Measurements from ENCODE around the gene PAK6.

Gene PAK6

DNA sequence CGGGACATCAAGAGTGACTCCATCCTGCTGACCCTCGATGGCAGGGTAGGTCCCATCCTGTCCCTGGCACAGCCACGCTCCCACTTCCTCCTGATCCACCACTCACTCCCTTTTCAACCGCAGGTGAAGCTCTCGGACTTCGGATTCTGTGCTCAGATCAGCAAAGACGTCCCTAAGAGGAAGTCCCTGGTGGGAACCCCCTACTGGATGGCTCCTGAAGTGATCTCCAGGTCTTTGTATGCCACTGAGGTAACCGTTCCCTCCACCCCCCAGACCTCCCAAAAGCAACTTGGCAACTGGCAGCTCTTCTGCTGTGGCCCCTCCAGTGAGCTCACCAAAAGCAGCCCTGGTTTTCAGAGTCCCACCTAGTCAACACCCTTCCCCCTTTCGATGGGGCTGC is 34.6 kb downstream of the PAK6 start:
- no peak for TF ChIP-seq ZNF274 (IDR thresholded peaks at IDR 0.05; ENCODE audit: low read depth, low read length)
- H3K4me3 ChIP-seq (ENCODE audit: low read length) = no peak overlapping the region

DNA sequence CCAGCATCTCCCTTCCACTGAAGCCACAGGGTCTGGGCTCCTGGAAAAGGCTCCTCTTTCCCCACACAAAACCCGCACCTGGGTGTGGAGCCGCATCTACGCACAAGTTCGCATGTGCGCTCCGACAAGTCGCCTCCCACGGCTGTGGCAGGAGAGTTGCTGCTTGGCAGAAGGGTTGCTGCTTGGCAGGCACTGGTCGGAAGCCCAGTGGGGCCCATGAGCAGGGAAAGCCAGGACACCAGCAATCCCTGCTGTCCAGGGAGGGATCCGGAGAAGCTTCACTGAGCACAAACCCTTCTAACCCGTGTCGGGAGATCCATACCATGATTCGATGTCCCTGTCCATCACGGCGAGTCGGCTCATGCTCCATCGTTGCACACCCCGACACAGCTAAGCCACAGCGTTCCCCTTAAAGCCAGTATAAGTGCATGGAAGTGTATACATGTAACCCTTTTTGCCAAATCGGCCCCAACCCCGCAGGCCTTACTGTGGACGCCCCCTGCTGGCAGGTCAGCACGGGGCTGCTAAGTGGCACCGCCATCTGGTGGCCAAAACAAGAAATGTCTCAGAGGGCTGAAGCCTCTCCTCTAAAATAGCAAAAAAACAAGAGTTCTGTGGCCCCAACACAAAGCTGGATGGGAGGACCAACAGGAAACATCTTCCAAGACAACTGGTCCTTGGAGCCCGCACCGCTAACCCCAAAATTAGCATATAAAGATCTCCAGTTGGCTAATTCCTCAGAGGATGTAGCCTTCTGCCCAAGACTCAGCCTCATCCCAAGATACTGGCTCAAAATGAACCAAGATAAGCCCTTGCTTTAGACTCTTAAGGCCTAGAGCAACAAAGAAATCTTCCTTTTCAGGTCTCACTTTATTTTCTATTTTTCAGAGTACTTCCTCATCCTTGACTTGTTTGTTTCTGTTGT is 35.7 kb downstream of the PAK6 start:
- no peak overlapping the region for H3K4me3 ChIP-seq (ENCODE audit: low read length)
- no peak for TF ChIP-seq ZNF274 (IDR thresholded peaks at IDR 0.05; ENCODE audit: low read depth, low read length)

DNA sequence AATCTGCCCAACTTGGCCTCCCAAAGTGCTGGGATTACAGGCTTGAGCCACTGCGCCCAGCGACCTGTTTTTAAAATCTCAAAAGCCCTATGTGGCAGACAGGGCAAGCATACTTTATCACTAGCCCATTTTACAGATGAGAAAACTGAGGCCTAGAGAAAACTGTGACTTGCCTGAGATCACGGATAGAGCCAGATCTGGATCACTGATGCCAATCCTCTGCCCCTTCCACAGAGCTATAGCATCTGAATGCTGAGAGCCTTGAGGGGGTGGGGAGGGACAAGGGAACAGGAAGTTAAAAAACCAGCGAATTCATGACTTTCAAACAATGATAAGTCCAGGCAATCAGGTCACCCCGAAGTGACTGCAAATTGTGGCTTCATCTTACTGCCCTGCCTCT is 36.7 kb downstream of the PAK6 start:
- no peak overlapping the region for H3K4me3 ChIP-seq (ENCODE audit: low read length)
- no peak for TF ChIP-seq ZNF274 (IDR thresholded peaks at IDR 0.05; ENCODE audit: low read depth, low read length)

DNA sequence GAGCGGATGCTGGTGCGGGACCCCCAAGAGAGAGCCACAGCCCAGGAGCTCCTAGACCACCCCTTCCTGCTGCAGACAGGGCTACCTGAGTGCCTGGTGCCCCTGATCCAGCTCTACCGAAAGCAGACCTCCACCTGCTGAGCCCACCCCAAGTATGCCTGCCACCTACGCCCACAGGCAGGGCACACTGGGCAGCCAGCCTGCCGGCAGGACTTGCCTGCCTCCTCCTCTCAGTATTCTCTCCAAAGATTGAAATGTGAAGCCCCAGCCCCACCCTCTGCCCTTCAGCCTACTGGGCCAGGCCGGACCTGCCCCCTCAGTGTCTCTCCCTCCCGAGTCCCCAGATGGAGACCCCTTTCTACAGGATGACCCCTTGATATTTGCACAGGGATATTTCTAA is 37.1 kb downstream of the PAK6 start:
- TF ChIP-seq ZNF274 (IDR thresholded peaks at IDR 0.05; ENCODE audit: low read depth, low read length) = no peak
- no peak overlapping the region for H3K4me3 ChIP-seq (ENCODE audit: low read length)

DNA sequence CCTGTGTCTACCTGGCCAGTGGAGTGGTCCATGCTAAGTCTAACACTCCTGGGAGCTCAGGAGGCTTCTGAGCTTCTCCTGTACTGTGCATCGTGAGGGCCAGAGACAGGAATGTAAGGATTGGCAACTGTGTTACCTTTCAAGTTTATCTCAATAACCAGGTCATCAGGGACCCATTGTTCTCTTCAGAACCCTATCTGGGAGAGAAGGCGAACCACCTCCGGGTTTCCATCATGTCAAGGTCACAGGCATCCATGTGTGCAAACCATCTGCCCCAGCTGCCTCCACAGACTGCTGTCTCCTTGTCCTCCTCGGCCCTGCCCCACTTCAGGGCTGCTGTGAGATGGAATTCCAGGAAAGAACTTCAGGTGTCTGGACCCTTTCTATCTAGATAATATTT is 38.1 kb downstream of the PAK6 start:
- H3K4me3 ChIP-seq (ENCODE audit: low read length) = no peak overlapping the region

DNA sequence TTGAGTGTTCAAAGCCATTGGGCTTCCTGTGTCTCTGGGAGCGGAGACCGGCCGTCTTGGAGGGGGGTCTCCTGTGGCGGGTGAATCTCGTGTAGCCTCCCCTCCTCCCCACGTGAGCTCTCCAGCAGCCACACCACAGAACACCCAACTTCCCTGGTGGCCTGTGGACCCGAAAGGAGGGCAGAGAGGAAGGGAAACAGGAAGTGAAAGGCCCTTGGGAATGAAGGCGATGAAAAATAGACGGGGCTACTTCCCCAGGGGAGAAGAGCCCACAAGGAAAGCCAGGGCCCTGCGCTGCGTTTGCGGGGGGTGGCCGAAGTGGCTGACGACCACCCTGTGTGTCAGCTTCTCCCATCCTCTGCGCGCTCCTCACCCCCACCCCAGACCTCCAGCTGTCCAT is 38.6 kb downstream of the PAK6 start:
- no peak for TF ChIP-seq ZNF274 (IDR thresholded peaks at IDR 0.05; ENCODE audit: low read depth, low read length)
- H3K4me3 ChIP-seq (ENCODE audit: low read length) = no peak overlapping the region

More for the DNA sequence above, 38.1 kb downstream of the PAK6 start:
- TF ChIP-seq ZNF274 (IDR thresholded peaks at IDR 0.05; ENCODE audit: low read depth, low read length) = no peak

DNA sequence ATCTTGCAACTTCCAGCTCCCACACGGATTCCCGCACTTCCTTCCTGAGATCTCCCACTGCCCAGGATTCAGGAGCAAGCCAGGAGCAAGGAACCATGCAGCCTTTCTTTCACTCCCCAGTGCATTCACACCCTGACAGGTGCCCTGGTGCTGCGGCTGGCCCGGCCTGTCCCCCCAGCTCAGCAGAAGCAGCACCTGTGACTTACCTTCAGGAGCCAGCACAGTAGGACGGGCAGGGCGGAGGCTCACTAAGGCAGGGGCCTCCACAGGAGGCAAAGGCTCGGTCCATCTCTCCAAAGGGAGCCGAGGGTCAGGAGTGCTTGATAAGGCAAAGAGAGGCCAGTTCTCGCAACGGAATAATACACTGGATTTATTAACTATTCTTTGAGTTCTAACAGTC is 39.2 kb downstream of the PAK6 start:
- no peak for TF ChIP-seq ZNF274 (IDR thresholded peaks at IDR 0.05; ENCODE audit: low read depth, low read length)
- no peak overlapping the region for H3K4me3 ChIP-seq (ENCODE audit: low read length)

DNA sequence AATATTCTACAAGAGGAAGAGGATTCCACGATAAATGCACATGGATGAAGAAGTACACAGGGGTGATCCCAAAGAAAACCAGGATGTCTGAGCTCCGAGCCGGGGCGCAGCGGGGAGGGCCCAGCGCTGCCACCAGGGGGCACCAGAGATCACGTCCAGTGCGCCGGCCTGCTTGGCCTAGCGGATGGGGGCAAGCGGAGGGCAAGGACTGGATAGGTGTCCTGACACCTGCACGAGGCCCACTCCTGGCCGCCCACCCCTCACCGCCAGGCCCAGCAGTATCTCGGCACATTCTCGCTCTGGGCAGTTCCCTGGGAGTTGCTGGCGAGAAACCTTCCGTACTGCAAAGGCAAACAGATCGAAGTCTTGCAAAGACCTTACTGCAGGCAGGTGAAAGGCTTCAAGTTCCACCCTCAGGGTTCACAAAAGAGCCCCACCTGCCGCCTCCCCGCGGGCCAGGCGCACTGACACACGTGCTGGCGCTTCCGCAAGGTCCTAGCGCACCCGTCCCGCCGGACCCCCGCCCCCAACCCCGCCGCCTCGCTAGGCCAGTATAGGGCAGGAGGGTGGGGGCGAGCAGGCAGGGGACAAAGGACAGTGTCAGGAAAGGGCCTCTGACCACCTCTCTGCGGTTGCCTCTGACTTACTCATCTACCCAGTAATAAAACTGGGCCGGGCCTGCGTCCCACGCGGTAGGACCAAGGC is 40.7 kb downstream of the PAK6 start:
- TF ChIP-seq ZNF274 (IDR thresholded peaks at IDR 0.05; ENCODE audit: low read depth, low read length) = no peak
- H3K4me3 ChIP-seq (ENCODE audit: low read length) = no peak overlapping the region

DNA sequence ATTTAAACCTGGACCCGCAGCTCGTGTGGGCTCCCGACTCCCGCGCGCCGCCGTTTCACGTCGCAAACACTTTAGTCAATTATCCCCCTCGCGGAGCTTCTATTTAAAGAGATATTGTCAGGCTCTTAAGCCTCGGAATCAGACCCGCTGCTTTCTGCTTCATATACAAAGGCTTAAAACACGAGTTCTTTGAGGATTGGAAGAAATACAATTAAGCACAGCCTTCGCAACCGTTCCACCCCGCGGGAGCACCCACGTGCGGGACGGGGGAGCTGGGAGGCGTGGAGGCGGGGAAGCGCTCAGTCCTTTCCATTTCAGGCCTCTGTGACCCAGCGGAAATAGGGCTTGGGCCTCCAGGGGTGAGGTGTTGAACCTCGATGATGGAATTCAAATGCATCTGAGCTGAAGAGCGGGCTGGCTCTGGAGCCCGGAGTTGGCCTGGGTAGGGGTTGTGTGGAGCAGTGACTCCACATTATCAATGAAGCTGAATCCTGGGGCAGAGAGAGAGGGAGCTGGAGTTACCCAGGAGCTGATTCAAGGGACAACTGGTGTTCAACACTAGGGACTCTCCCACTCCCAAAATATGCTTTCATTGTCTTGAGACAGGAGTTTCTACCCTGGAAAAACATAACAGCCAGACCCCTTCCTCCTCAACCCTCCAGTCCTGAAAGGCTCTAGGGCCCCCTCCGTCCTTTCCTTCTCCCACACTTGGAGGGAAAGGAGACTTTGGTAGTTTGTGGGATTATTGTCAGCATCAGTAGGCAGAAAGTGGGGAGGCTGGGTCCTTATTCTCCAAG is 41.6 kb downstream of the PAK6 start:
- TF ChIP-seq ZNF274 (IDR thresholded peaks at IDR 0.05; ENCODE audit: low read depth, low read length) = no peak
- no peak overlapping the region for H3K4me3 ChIP-seq (ENCODE audit: low read length)

DNA sequence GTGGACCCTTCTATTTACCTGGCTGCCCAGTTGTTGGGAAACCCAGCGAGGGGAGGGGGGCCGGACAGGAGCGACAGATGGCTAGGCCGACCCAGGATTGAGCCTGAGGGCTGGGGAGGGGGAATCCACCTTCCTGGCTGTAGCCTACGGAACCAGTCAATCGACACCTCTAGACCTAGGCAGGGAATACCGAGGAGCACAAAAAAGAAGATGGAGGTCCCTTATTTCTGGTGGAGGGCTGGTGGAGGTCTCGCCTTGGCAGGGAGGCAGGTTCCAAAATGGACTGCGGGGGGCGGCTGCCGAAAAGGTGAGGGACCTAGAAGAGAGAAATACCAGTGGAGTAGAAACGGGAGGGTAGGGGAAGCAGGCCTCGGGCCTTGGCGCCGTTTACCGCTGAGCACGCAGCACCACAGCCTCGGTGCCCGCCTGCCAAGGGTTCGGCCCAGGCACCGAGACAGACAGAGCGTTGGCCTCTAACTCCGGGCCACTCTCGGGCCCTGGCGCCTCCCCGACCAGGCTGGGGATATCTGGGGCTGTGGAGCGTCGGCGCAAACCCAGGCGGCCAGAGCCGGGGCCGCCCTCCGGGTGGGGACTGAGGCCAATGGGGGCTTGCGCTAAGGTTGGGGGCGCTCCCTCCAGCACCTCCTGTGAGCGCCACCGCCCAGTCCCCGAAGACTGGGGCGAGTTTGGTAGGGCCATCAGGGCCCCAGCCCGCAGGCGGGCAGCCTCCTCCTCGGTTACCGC is 42.4 kb downstream of the PAK6 start:
- H3K4me3 ChIP-seq (ENCODE audit: low read length) = no peak overlapping the region
- no peak for TF ChIP-seq ZNF274 (IDR thresholded peaks at IDR 0.05; ENCODE audit: low read depth, low read length)

DNA sequence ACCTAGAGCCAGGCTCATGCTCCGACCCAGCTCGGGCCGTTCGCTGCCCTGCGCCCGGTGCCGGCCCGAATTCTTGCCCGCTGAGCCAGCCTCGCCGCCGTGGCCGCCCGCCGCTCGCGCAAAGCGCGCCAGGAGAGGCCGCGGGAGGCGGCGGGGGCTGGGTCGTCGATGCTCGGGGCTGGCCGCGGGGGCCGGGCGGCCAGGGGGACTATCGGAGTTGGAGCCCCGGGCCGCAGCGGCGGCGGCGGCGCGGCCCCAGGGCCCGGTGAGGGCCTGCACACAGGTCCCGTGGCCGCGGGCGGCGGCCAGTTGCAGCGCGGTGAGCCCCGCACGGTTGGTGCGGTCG is 42.9 kb downstream of the PAK6 start:
- H3K4me3 ChIP-seq (ENCODE audit: low read length) = peak overlapping the region; percentile 52; the same call in 1 of the 2 replicates

DNA sequence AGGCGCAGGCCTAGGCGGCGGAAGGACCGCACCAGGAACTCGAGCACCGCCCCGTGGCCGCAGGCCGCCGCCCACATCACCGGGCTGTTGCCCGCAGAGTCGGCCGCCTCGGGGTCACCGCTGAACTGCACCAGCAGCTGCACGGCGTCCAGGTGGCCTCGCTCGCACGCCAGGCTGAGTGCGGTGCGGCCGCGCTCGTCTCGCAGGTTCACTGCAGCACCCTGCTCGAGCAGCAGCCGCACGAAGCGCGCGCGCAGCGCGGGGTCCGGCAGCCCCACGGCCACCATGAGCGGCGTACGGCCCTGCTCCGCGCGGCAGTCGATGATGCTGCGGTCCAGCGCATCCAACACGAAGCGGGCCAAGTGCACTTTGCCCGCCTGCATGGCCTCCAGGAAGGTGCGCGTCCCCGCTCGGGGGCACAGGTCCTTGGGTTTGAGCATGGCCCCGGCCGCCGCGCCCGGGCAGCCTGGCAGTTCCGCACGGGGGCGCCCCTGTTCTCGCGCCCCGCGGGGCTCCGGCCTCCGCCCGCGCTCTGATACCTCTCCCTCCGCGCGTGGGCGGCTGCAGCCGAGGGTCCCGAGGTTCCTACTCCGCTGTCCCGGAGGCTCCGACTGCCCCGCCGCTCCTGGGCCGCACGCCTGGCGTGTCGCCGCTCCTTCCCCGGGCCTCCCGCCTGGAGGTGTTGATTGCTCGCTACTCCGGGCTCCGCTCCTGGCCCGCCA is 43.4 kb downstream of the PAK6 start:
- peak overlapping the region; percentile 52; the same call in 1 of the 2 replicates for H3K4me3 ChIP-seq (ENCODE audit: low read length)
- no peak for TF ChIP-seq ZNF274 (IDR thresholded peaks at IDR 0.05; ENCODE audit: low read depth, low read length)

More for the DNA sequence above, 42.9 kb downstream of the PAK6 start:
- no peak for TF ChIP-seq ZNF274 (IDR thresholded peaks at IDR 0.05; ENCODE audit: low read depth, low read length)

Measured in GM08714 (cell line).